HFF-Myc (cell line): ENCODE measurements around the gene MPC2.
"Not testable (repeated sequence)": the region's sequence is repeated elsewhere in the genome, so short reads cannot be mapped to it uniquely, and the experiment has no call there.

Source experiments
- DNase-seq: peaks from one replicate; pipeline ENCODE4 v3.0.0-alpha.2; 2011; ENCODE audit warnings: low read depth; ENCODE audit errors: extremely low read depth
- H3K4me3 ChIP-seq: replicated peaks from 2 replicates; pipeline ENCODE4 v1.5.1; 2011; ENCODE audit warnings: low read depth, mild to moderate bottlenecking, control low read depth, low read length
- CTCF ChIP-seq: IDR thresholded peaks from 2 replicates; pipeline ENCODE4 v1.5.1; 2012; ENCODE audit warnings: mild to moderate bottlenecking, low read depth, low read length, control low read depth; ENCODE audit errors: missing control alignments

MPC2 gene

GRCh38 chr1:167899253-167899681 lies 37.6 kb downstream of the MPC2 start:
- no peak for TF ChIP-seq CTCF
- no peak overlapping the region for H3K4me3 ChIP-seq
- DNase-seq: no peak

GRCh38 chr1:167898578-167899222 lies 38.2 kb downstream of the MPC2 start:
- no peak overlapping the region for H3K4me3 ChIP-seq
- DNase-seq: no peak
- TF ChIP-seq CTCF: no peak

- no peak overlapping the region for H3K4me3 ChIP-seq
- TF ChIP-seq CTCF: no peak
- DNase-seq: no peak
Observed at GRCh38 chr1:167893798-167894197, 43.1 kb downstream of the MPC2 start.

- no peak overlapping the region for H3K4me3 ChIP-seq
- no peak for DNase-seq
- no peak for TF ChIP-seq CTCF
Observed at GRCh38 chr1:167890400-167890799, 46.5 kb downstream of the MPC2 start.

- not testable (repeated sequence) for DNase-seq, H3K4me3 ChIP-seq
Observed at GRCh38 chr1:167887187-167887586, 49.7 kb downstream of the MPC2 start.

- DNase-seq: no peak
- H3K4me3 ChIP-seq: no peak overlapping the region
- no peak for TF ChIP-seq CTCF
Observed at GRCh38 chr1:167882376-167882775, 54.5 kb downstream of the MPC2 start.

- no peak for DNase-seq
- TF ChIP-seq CTCF: no peak
Observed at GRCh38 chr1:167881786-167882185, 55.1 kb downstream of the MPC2 start.

More at GRCh38 chr1:167881786-167882185, 55.1 kb downstream of the MPC2 start:
- H3K4me3 ChIP-seq: no peak overlapping the region
